ENCODE data around the gene NTHL1.

NTHL1 gene

GRCh38 chr16:2040787-2041522, 6.7 kb downstream of the NTHL1 start:
- peak; percentile 43 for DNase-seq (ENCODE audit: low read depth)

- peak; percentile 22 for DNase-seq (ENCODE audit: low read depth)
Observed at GRCh38 chr16:2040041-2040786, 7.4 kb downstream of the NTHL1 start.

- DNase-seq (ENCODE audit: low read depth) = peak; percentile 98
Observed at GRCh38 chr16:2039274-2040031, 8.2 kb downstream of the NTHL1 start.

- DNase-seq (ENCODE audit: low read depth) = no peak
Observed at GRCh38 chr16:2038382-2039231, 9.0 kb downstream of the NTHL1 start.

GRCh38 chr16:2037647-2038381, 9.8 kb downstream of the NTHL1 start:
- DNase-seq (ENCODE audit: low read depth) = peak; percentile 16

GRCh38 chr16:2037115-2037514, 10.5 kb downstream of the NTHL1 start:
- no peak for DNase-seq (ENCODE audit: low read depth)

- DNase-seq (ENCODE audit: low read depth) = no peak
Observed at GRCh38 chr16:2036200-2036966, 11.3 kb downstream of the NTHL1 start.

- DNase-seq (ENCODE audit: low read depth) = peak; percentile 96
Observed at GRCh38 chr16:2035431-2036199, 12.0 kb downstream of the NTHL1 start.

- DNase-seq (ENCODE audit: low read depth) = peak; percentile 53
Observed at GRCh38 chr16:2034696-2035430, 12.8 kb downstream of the NTHL1 start.

- DNase-seq (ENCODE audit: low read depth) = peak; percentile 52
Observed at GRCh38 chr16:2033909-2034695, 13.5 kb downstream of the NTHL1 start.

GRCh38 chr16:2033057-2033908, 14.4 kb downstream of the NTHL1 start:
- peak; percentile 87 for DNase-seq (ENCODE audit: low read depth)

GRCh38 chr16:2032285-2033056, 15.2 kb downstream of the NTHL1 start:
- DNase-seq (ENCODE audit: low read depth) = peak; percentile 69

GRCh38 chr16:2031081-2031577, 16.5 kb downstream of the NTHL1 start:
- DNase-seq (ENCODE audit: low read depth) = no peak

- DNase-seq (ENCODE audit: low read depth) = no peak
Observed at GRCh38 chr16:2030036-2030435, 17.6 kb downstream of the NTHL1 start.

GRCh38 chr16:2029350-2029749, 18.3 kb downstream of the NTHL1 start:
- DNase-seq (ENCODE audit: low read depth) = no peak

- no peak for DNase-seq (ENCODE audit: low read depth)
Observed at GRCh38 chr16:2028620-2029220, 18.9 kb downstream of the NTHL1 start.

Measured in EH (cell line).